Fibroblast of pulmonary artery (primary cell): ENCODE results near the gene BLID.

Source experiments
- DNase-seq: peaks from one replicate; pipeline ENCODE4 v3.0.0-alpha.2; 2010; ENCODE audit warnings: low read depth
- H3K4me3 ChIP-seq: replicated peaks from 2 replicates; pipeline ENCODE4 v1.5.1; 2011; ENCODE audit warnings: low read depth, mild to moderate bottlenecking, control low read depth, low read length, moderate library complexity
- TF ChIP-seq, protein P1 (sequence below): IDR thresholded peaks from 2 replicates; pipeline ENCODE4 v1.5.1; 2011; ENCODE audit warnings: mild to moderate bottlenecking, control low read depth, low read length, inconsistent platforms; ENCODE audit errors: missing control alignments

The BLID gene

DNA sequence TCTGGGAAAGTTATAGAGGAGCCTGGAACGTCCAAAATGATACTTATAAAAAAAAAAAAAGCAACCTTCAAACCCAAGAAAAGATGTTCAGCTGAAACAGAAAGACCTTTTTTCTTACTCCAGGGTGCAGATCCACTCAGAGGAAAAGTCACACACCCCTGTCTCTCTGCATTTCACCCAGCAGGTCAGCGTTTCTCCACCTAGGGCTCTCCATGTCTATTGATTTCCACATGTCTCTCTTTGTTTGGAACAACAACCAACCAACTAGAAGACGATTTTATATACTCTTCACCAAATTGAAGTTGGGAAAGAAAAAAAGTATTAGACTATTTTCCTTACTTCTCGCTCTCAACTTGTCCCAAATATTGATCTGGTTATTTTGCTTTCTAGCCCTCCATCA lies 42.2 kb upstream of the BLID start:
- peak overlapping the region; percentile 56 for H3K4me3 ChIP-seq
- TF ChIP-seq, protein P1, sequence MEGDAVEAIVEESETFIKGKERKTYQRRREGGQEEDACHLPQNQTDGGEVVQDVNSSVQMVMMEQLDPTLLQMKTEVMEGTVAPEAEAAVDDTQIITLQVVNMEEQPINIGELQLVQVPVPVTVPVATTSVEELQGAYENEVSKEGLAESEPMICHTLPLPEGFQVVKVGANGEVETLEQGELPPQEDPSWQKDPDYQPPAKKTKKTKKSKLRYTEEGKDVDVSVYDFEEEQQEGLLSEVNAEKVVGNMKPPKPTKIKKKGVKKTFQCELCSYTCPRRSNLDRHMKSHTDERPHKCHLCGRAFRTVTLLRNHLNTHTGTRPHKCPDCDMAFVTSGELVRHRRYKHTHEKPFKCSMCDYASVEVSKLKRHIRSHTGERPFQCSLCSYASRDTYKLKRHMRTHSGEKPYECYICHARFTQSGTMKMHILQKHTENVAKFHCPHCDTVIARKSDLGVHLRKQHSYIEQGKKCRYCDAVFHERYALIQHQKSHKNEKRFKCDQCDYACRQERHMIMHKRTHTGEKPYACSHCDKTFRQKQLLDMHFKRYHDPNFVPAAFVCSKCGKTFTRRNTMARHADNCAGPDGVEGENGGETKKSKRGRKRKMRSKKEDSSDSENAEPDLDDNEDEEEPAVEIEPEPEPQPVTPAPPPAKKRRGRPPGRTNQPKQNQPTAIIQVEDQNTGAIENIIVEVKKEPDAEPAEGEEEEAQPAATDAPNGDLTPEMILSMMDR = no peak
- no peak for DNase-seq

DNA sequence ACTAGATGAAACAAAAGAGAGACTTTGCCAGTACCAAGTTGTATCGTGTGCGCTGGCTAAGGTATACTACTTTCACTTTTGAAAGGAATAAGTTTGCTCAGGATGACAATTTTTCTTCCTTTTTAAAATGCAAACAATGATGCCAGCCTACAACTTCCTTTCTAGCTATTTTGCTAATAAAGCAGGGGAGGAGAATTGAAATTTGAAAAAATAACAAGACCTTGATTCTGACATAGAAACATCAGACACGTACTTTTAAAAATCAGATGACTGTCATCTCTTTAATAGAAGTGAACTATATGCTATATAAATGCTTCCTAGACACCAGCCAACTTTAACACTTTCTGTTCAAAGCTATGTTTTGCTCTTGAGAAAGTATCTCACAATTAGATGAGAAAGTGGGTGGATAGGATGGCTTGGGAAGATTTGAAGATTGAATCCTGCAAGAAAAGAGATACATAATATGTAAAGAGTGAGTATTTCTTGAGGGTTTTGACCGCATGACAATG lies 41.7 kb upstream of the BLID start:
- TF ChIP-seq, protein P1 = no peak
- H3K4me3 ChIP-seq = peak overlapping the region; percentile 56
- DNase-seq = no peak

- TF ChIP-seq, protein P1 = no peak
- H3K4me3 ChIP-seq = peak overlapping the region; percentile 56
- peak; percentile 90 for DNase-seq
Observed at GRCh38 chr11:122156940-122157382, 40.9 kb upstream of the BLID start.

- no peak for DNase-seq
- H3K4me3 ChIP-seq = peak overlapping the region; percentile 56
- TF ChIP-seq, protein P1 = no peak
Observed at GRCh38 chr11:122155765-122156527, 39.9 kb upstream of the BLID start.

DNA sequence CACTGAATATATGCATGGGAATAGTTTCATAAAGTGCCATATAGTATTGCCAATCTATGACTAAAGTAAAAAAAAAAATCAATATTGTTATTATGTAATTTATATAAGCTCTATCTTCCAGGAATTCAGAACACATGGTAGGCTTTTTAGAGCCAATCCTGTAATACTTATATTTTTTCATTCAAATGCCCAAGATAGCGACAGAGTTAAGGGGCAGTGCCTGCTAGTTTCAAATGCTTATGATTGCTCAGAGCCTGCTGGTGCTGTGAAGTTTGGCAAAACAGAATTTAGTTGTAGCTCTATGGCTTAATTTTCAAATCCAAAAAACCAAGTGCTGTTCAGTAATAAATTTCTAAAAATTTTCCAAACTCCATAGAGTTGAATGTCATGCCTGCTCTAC lies 39.0 kb upstream of the BLID start:
- no peak for DNase-seq

GRCh38 chr11:122154227-122154626 lies 38.2 kb upstream of the BLID start:
- no peak for DNase-seq
- no peak overlapping the region for H3K4me3 ChIP-seq
- TF ChIP-seq, protein P1 = no peak

More for the DNA sequence above, 39.0 kb upstream of the BLID start:
- peak overlapping the region; percentile 13 for H3K4me3 ChIP-seq
- TF ChIP-seq, protein P1 = no peak

- no peak for DNase-seq
- no peak overlapping the region for H3K4me3 ChIP-seq
- TF ChIP-seq, protein P1 = no peak
Observed at GRCh38 chr11:122153746-122154145, 37.7 kb upstream of the BLID start.
